Fibroblast of lung (primary cell): Measurements from ENCODE around the gene MRPL51. TPM values are rescaled to one million over a fixed set of nuclear protein-coding genes. Genes with fewer than 3 reads are reported as not detected.

Experiments used
- DNase-seq, 2 donors: peaks; one replicate each; pipeline versions ENCODE4 v3.0.0 to v3.0.0-alpha.2; 2010; ENCODE audit warnings: low read depth in 2 of 2
- H2AFZ ChIP-seq: 2 replicates; pipeline ENCODE4 v1.5.1; 2012; ENCODE audit warnings: low read length, control low read depth, inconsistent platforms
- H3K27ac ChIP-seq: 2 replicates; pipeline ENCODE4 v1.5.1; 2011; ENCODE audit warnings: low read length, control low read depth; ENCODE audit not compliant: insufficient read depth
- H3K27me3 ChIP-seq: 2 replicates; pipeline ENCODE4 v1.5.1; 2011; ENCODE audit warnings: mild to moderate bottlenecking, low read length; ENCODE audit not compliant: control insufficient read depth, insufficient read depth
- H3K36me3 ChIP-seq: 2 replicates; pipeline ENCODE4 v1.5.1; 2011; ENCODE audit warnings: low read length; ENCODE audit not compliant: control insufficient read depth, insufficient read depth
- H3K4me1 ChIP-seq: 2 replicates; pipeline ENCODE4 v1.5.1; 2011; ENCODE audit warnings: low read length; ENCODE audit not compliant: control insufficient read depth, insufficient read depth; ENCODE audit errors: extremely low read depth
- H3K4me2 ChIP-seq: 2 replicates; pipeline ENCODE4 v1.5.1; 2011; ENCODE audit warnings: low read length, control low read depth; ENCODE audit not compliant: insufficient read depth; ENCODE audit errors: extremely low read depth
- H3K4me3 ChIP-seq, 4 experiments: fragments of 200-600 bp in 1 of 4; sonication (generic) in 1 of 4; replicated peaks in 1 of 4; 2 replicates each; pipeline ENCODE4 v1.5.1; 2011 to 2016; ENCODE audit warnings: low read length in 4 of 4, low read depth in 3 of 4, mild to moderate bottlenecking in 3 of 4, control low read depth in 2 of 4, inconsistent platforms in 1 of 4, mixed read lengths in 1 of 4; ENCODE audit not compliant: insufficient read depth in 1 of 4; ENCODE audit errors: control extremely low read depth in 1 of 4
- H3K79me2 ChIP-seq: 2 replicates; pipeline ENCODE4 v1.5.1; 2012; ENCODE audit warnings: mild to moderate bottlenecking, low read length, inconsistent platforms; ENCODE audit not compliant: control insufficient read depth, insufficient read depth
- H3K9ac ChIP-seq: 2 replicates; pipeline ENCODE4 v1.5.1; 2011; ENCODE audit warnings: mild to moderate bottlenecking, low read length, control low read depth; ENCODE audit not compliant: insufficient read depth
- H3K9me3 ChIP-seq: 2 replicates; pipeline ENCODE4 v1.5.1; 2012; ENCODE audit warnings: low read depth, low read length; ENCODE audit not compliant: control insufficient read depth, insufficient read depth
- H4K20me1 ChIP-seq: 2 replicates; pipeline ENCODE4 v1.5.1; 2011; ENCODE audit warnings: low read length; ENCODE audit not compliant: control insufficient read depth, insufficient read depth; ENCODE audit errors: extremely low read depth
- EZH2 ChIP-seq: IDR thresholded peaks from 2 replicates; pipeline ENCODE4 v1.5.1; 2012; ENCODE audit warnings: low read length, control low read depth, mild to moderate bottlenecking; ENCODE audit errors: missing control alignments
- polyA plus RNA-seq, 2 donors: library from polyadenylated mRNA; depleted of rRNA in 1 of 2; stranded (reverse) in 1 of 2; unstranded in 1 of 2; fragments of >200 nt; gene quantifications; 2 replicates each; pipeline ENCODE4 v1.2.1, GENCODE V29; 2011 to 2012; ENCODE audit warnings: missing spikeins in 1 of 2
- total RNA-seq: library from RNA; depleted of rRNA; stranded (reverse); fragments of >200 nt; gene quantifications from 2 replicates; pipeline ENCODE4 v1.2.1, GENCODE V29; 2014
- TF ChIP-seq, protein P1 (sequence below), 2 donors: IDR thresholded peaks in 1 of 2; conservative IDR thresholded peaks in 1 of 2; 1 replicate in 1 of 2; 2 replicates in 1 of 2; pipeline ENCODE4 v1.5.1; 2011 to 2012; ENCODE audit warnings: low read length in 2 of 2, control low read depth in 1 of 2, inconsistent platforms in 1 of 2, low read depth in 1 of 2, mild to moderate bottlenecking in 1 of 2

MRPL51 gene
- total and polyA plus RNA-seq, 2 donors (not counting 1 experiment from before 2014, with no cell fraction given): 118 to 120 TPM

DNA sequence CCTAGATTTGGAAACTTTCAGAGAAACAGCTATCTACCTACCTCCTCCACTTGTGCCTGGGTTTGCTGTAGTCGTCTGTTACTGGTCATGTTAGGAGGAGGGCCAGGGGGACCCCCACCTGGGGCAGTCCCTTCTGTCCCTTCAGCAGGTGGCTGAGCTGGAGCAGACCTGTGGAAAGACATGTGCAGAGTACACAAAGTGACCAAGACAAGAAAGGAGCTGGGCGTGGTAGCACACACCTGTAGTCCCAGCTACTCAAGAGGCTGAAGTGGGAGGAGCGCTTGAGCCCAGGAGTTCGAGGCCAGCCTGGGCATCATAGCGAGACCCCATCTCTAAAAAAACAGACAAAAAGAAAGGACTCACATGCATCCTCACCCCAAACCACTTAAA lies 26.9 kb downstream of the MRPL51 start:
- Histone ChIP-seq H3K9ac (no peak overlapping the region), H3K9me3 (no peaks in the 10 kb centered on the region), H3K4me2 (no peak overlapping the region), H3K36me3 (peaks cover 23% of the 10 kb centered on the region), H3K27me3 (no peaks in the 10 kb centered on the region), H3K4me3 (no peak overlapping the region), H3K27ac (no peak overlapping the region), H4K20me1 (no peaks in the 10 kb centered on the region), H3K4me1 (peaks cover 11% of the 10 kb centered on the region), H2AFZ (no peak overlapping the region), H3K79me2 (peaks cover 17% of the 10 kb centered on the region)
- TF ChIP-seq, protein P1, sequence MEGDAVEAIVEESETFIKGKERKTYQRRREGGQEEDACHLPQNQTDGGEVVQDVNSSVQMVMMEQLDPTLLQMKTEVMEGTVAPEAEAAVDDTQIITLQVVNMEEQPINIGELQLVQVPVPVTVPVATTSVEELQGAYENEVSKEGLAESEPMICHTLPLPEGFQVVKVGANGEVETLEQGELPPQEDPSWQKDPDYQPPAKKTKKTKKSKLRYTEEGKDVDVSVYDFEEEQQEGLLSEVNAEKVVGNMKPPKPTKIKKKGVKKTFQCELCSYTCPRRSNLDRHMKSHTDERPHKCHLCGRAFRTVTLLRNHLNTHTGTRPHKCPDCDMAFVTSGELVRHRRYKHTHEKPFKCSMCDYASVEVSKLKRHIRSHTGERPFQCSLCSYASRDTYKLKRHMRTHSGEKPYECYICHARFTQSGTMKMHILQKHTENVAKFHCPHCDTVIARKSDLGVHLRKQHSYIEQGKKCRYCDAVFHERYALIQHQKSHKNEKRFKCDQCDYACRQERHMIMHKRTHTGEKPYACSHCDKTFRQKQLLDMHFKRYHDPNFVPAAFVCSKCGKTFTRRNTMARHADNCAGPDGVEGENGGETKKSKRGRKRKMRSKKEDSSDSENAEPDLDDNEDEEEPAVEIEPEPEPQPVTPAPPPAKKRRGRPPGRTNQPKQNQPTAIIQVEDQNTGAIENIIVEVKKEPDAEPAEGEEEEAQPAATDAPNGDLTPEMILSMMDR (conservative IDR thresholded peaks at IDR 0.05 in 1 of 2, IDR thresholded peaks at IDR 0.05 in 1 of 2; ENCODE audit: low read depth in 1 of 2, low read length in 2 of 2): no peak
- no peak for TF ChIP-seq EZH2
- DNase-seq: no peak

DNA sequence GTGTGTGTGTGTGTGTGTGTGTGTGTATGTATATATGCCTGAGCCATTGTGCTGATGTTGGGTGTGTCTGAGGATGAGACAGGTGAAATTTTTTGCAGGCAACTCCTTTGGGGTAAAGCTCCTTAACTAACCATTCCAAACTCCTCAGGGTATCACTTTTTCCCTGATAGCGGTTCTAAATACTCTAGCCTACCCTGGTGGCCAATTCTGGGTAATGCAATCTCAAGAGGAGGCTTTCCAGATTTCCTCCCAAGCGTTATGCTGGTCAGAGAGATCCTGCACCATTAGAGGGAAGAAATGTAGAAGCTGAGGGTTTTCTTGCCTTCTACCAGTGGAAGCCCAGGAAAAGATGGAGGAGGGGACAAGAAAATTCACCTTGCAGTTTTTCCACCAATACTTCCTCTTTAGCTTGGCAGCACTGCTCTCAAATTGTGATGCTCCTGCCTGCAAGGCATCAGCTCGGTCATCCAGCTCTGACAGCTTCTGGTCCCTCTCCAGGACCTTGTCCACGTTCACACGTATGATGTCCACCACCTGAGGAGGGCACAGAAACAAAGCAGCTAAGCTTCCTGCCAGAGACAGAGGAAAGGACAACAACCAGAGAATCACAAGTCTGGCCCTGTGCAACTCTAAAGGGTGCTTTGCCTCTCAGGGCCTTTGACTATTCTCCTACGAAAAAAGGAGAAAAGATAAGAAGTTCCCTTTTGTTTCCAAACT lies 27.4 kb downstream of the MRPL51 start:
- H3K4me3 ChIP-seq: no peak overlapping the region
- peaks cover 11% of the 10 kb centered on the region for H3K4me1 ChIP-seq
- H3K79me2 ChIP-seq: peaks cover 17% of the 10 kb centered on the region
- H3K36me3 ChIP-seq: peaks cover 24% of the 10 kb centered on the region
- H4K20me1 ChIP-seq: no peaks in the 10 kb centered on the region
- no peak overlapping the region for H3K27ac ChIP-seq
- no peaks in the 10 kb centered on the region for H3K27me3 ChIP-seq
- H3K9ac ChIP-seq: no peak overlapping the region
- H3K9me3 ChIP-seq: no peaks in the 10 kb centered on the region
- TF ChIP-seq, protein P1 (conservative IDR thresholded peaks at IDR 0.05 in 1 of 2, IDR thresholded peaks at IDR 0.05 in 1 of 2; ENCODE audit: low read depth in 1 of 2, low read length in 2 of 2): peak; percentile 96 to 97
- TF ChIP-seq EZH2: no peak
- no peak overlapping the region for H2AFZ ChIP-seq
- H3K4me2 ChIP-seq: no peak overlapping the region
- peak; percentile 60 to 85 for DNase-seq

DNA sequence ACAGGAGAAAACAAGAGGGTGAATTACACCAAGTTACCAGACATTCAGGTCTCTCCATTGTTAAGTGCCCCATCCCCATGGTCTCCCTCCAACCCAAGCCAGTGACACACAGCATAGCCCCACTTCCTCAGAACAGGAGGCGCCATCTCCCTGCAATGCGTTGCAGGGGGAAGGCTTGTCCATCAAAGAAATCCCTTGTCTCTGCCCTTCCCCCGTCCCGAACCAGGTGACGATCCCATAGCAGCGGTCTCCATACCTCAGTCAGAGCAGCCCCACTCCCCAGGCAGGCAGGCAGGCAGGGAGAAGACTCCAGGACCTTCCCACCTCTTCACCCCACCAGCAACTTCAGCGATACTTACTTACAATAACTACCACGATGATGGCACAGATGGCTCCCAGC lies 28.5 kb downstream of the MRPL51 start:
- no peak overlapping the region for H3K9ac ChIP-seq
- H3K27ac ChIP-seq: no peak overlapping the region
- no peak overlapping the region for H3K4me2 ChIP-seq
- H3K79me2 ChIP-seq: peaks cover 13% of the 10 kb centered on the region
- no peak overlapping the region for H3K4me3 ChIP-seq
- peaks cover 26% of the 10 kb centered on the region for H3K36me3 ChIP-seq
- H3K27me3 ChIP-seq: no peaks in the 10 kb centered on the region
- DNase-seq: no peak
- TF ChIP-seq, protein P1 (conservative IDR thresholded peaks at IDR 0.05 in 1 of 2, IDR thresholded peaks at IDR 0.05 in 1 of 2; ENCODE audit: low read depth in 1 of 2, low read length in 2 of 2): no peak
- no peak for TF ChIP-seq EZH2
- H2AFZ ChIP-seq: no peak overlapping the region
- H3K9me3 ChIP-seq: no peaks in the 10 kb centered on the region
- no peaks in the 10 kb centered on the region for H4K20me1 ChIP-seq
- peaks cover 11% of the 10 kb centered on the region for H3K4me1 ChIP-seq
